Dedifferentiated amniotic fluid mesenchymal stem cell (primary cell): ENCODE data around the gene SCAMP4.

ENCODE experiments used
- DNase-seq: peaks from one replicate; pipeline ENCODE4 v3.0.0-alpha.2; 2016; ENCODE audit errors: extremely low spot score

Gene SCAMP4

DNA sequence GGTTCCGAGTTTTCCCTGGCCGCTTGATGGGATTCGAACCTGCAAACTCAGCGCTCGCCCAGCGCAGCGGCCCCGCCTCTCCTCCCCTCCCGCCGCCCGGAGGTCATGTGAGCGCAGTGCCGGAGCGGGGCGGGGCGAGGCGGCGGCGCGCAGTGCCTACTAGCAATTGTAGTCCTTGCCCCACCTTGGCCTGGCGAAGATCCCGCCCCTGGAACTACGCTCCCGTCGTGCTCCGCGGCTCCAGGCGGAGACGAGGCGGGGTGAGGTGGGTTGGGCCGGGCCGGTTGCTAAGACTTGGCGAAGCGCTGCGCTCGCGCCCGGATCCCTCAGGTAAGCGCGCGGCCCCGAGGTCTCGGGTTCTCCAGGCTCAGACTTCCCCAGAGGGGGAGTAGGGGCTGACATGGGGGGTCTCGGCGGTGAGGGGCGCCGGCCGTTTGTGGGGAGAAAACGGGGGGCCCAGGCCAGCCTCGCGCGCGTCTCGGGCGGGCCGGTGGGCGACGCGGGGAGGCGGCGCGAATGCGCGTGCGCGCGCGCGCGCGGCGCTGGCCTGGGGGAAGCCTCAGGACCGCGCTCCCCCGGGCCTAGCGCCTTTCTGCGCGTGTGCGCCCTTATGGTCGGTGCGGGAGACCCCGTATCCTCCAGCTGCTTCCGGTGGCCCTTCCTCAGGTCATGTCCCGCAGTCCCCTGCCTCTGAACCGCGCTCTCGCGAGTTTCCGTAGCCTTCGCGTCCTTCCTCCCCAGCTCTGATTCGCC lies at the start of gene SCAMP4, which contains the start of gene ADAT3:
Gene SCAMP4, plus strand, starts transcription at position 290 of the 753 bp plus-strand sequence. CDS start 9,621 bp downstream, outside the sequence.
Gene ADAT3, plus strand, starts transcription at position 290 of the 753 bp plus-strand sequence. CDS start 6,649 bp downstream, outside the sequence.
- peak; percentile 97 for DNase-seq

DNA sequence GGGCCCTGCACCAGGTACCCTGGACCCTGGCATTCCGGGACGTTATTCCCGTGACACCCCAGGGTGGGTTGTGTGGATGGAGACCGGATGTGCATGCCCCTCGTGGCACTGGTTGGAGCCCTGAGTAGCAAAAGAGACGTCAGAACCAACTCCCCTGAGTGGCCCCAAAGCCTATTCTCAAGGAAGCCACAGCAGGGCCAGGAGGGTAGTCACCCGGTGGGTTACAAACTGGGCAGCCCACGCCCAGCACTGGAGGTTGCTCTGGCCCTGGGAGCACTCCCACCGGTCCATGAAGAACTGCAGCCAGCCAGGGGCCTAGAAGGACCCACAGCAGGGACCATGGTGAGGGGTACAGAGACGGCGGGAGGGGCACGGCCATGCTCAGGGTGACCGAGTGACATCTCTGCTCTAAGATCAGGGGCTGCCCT lies 49.4 kb upstream of the SCAMP4 start:
- no peak for DNase-seq

- no peak for DNase-seq
Measured at GRCh38 chr19:1856345-1856697, 48.9 kb upstream of the SCAMP4 start.

GRCh38 chr19:1856698-1857603 lies 48.2 kb upstream of the SCAMP4 start:
- DNase-seq, result peak; percentile 36

- DNase-seq, result no peak
Measured at GRCh38 chr19:1857648-1858326, 47.4 kb upstream of the SCAMP4 start.

DNA sequence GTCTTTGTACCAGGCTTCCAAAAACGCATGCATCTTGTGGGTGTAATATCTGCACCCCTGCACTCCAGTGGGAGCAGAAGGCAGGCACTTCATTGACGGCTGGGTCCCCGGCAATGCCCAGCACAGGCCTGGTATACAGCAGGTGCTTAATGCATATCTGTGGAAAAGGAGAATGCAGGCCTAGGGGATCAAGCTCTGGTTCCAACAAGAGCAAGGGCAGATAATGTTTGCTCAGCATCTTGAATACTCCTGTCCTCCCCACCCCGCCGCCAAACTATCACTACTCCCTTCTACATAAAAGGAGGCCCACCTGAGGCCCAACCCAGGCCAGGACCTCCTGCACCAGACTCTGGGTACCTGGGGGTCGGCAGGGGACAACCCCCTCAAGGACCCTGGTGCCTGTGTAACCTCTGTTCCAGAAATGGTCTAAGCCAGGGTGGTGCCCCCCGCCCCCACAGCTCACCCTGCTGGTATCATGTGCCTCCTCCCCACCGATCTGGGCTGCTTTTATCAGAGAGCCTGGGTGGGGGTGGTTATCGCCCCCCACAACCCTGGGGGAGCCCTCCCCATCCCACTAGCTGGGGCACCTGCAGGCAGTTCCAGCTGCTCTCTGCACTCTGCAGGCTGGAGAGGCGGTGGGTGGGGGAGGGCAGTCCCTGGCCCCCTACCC lies 46.7 kb upstream of the SCAMP4 start:
- no peak for DNase-seq

DNA sequence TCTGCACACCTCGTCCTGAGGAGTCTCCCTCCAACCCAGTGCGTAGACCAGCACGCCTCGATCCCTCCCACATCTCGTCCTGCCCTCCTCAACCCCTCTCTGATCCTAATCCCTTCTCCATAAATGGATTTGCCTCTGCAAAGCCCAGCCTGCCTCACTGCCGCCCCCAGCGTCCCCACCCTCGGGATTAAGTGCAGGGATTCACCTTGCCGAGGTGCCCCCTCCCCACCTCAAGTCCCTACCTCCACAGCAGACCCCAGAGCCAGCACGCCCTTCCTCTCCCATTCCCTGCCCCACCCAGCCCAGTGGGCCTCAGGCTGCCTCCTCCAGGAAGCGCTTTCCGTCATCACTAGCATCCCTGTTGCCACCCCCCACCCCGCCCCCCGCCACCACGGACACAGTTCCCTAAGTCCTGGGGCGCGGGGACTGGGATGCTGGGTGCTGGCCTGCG lies 45.8 kb upstream of the SCAMP4 start:
- no peak for DNase-seq

DNA sequence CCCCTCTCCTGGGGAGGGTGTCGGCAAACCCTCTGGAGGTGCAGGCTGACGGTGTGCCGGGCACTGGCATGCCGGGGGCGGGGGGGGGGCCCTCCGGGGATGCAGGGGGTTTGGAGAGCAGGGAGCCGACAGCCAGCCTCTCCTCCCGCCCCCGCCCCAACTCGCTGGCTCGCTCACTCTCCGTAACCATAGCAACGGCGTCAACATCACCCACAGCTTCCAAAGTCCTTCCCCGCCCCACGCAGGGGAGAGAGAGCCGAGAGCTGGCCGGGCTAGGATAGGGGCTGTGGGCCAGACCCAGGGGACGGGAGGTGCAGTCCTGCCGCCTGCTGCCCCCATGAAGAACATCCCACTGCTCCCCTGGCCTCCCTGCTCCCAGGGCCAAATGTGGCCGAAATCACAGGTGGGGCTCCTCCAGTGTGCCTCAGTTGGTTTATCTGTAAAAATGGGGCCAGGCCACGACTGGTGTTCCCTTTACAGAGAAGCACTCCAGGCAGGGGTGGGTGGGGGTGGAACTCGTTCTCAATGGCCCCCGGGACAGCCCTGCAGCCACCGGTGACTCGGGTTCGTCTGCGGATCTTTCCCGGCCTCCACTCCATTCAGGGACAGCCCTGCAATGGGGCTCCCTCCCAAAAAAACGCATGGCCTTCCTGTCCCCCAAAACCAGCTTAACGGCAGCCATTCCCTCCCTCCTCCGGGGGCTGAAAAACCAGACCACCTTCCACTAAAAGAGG lies 45.0 kb upstream of the SCAMP4 start:
- DNase-seq, result peak; percentile 76

DNA sequence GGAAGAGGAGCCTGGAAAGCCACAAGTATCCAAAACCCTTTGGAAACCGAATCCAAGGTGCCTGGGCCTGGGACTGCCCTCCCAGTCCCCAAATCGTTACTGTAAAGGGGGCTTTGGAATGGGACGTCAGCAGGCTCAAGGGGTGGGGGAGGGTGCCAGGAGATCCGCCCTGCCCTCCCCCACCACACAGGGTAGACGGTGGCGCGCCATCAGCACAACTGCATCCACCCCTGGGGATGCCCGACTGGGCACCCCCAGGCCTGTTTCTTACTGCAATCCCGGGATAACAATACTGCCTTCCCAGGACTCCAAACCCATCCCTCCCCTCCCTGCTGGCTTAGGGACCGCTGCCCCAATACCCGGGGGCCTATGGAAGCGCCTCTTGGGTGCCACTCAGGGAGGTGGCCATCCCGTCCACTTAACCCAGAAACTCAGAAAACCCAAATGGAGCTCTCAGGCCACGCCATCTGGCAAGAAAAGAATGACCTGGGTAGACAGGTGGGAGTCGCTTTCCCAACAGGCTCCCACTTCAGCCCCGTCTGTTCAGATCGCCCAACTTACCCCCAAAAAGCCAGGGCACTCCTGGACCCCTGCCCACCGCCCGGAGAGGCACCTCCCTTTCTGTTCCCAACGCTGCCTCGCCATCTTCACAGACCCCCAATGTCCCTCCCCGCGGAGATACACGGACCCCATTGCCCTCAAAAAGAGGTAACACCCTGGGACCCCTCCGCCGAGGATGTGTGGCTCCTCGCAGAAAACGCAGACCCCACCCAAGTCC lies 44.2 kb upstream of the SCAMP4 start:
- no peak for DNase-seq

- no peak for DNase-seq
Measured at GRCh38 chr19:1861599-1862031, 43.6 kb upstream of the SCAMP4 start.

GRCh38 chr19:1862068-1862423 lies 43.2 kb upstream of the SCAMP4 start:
- no peak for DNase-seq

- DNase-seq, result no peak
Measured at GRCh38 chr19:1862424-1863327, 42.5 kb upstream of the SCAMP4 start.

GRCh38 chr19:1863328-1863637 lies 41.9 kb upstream of the SCAMP4 start, which contains the start of gene KLF16:
TSS of gene KLF16 (minus strand) at chr19:1863579. CDS start at chr19:1863497, 82 bp downstream.
- DNase-seq, result no peak

- peak; percentile 83 for DNase-seq
Measured at GRCh38 chr19:1863638-1864479, 41.3 kb upstream of the SCAMP4 start.

GRCh38 chr19:1864480-1865171 lies 40.6 kb upstream of the SCAMP4 start:
- DNase-seq, result no peak

DNA sequence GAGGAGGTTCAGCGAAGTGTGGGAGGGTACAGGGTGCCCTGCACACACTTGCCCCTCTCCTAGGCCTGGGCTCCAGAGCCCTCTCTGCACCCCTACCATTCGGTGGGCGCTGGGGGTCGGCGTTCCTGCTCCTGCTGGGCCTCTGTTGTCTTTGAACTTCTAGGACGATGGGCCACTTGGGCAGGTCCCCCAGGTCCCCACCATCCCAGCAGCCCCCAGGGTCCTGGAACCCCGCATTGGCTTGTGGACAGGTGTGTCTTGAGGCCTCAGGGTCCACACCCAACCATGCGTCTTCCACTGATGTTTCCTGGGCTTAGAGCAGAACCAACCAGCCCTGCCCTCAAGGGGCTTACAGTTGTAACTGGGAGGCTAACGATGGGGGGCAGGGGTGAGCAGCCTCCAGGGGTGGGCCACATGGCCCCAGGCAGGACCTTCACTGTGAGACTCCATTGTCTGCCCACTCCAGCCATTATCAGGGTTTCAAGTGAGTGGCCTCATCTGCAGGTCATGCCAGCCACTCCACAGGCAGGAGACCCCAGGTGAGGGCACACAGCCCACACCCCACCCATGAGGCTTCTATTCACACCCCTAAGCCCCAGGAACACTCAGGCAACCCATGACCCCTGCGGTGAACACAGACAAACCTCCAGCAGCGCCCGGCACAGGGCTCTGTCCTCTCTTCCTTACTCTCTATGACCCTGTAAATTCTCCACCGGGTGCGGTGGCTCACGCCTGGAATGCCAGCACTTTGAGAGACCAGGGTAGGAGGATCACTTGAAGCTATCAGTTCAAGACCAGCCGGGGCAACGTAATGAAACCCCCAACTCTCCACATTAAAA lies 39.8 kb upstream of the SCAMP4 start:
- no peak for DNase-seq
